ENCODE data around the gene LRRC36. TPM values are rescaled to one million over a fixed set of nuclear protein-coding genes. Genes with fewer than 3 reads are reported as not detected.
A peak's percentile ranks its signal among the peaks of the same experiment; 100 is the strongest.

Gene LRRC36
- total RNA-seq, 6 experiments from 2014 or later, result not detected

DNA sequence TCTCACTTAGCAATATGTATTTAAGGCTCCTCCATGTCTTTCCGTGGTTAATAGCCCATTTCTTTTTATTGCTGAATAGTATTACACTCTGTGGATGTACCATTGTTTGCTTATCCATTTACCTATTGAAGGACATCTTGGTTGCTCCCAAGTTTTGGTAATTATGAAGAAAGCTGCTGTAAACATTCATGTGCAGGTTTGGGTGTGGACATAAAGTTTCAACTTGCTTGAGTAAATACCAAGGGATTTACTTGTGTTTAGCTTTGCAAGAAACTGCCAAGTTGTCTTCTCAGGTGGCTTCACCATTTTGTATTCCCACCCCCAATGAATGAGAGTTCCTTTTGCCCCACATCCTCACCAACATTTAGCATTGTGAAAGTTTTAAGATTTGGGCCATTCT lies 9.5 kb downstream of the LRRC36 start:
- Histone ChIP-seq H3K4me3 (no peak overlapping the region), H3K27me3 (no peaks in the 10 kb centered on the region), H3K4me1 (no peaks in the 10 kb centered on the region), H3K9me3 (no peaks in the 10 kb centered on the region), H3K36me3 (no peaks in the 10 kb centered on the region), H3K27ac (no peak overlapping the region)
- intact Hi-C loops (cut with DNase I), result no loop called here
- TF ChIP-seq, protein P1, sequence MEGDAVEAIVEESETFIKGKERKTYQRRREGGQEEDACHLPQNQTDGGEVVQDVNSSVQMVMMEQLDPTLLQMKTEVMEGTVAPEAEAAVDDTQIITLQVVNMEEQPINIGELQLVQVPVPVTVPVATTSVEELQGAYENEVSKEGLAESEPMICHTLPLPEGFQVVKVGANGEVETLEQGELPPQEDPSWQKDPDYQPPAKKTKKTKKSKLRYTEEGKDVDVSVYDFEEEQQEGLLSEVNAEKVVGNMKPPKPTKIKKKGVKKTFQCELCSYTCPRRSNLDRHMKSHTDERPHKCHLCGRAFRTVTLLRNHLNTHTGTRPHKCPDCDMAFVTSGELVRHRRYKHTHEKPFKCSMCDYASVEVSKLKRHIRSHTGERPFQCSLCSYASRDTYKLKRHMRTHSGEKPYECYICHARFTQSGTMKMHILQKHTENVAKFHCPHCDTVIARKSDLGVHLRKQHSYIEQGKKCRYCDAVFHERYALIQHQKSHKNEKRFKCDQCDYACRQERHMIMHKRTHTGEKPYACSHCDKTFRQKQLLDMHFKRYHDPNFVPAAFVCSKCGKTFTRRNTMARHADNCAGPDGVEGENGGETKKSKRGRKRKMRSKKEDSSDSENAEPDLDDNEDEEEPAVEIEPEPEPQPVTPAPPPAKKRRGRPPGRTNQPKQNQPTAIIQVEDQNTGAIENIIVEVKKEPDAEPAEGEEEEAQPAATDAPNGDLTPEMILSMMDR (IDR thresholded peaks at IDR 0.05), result no peak
- TF ChIP-seq POLR2A (IDR thresholded peaks at IDR 0.05), result no peak
- 56% methylated on average over 1 of the region's 1 CpG for WGBS (ENCODE audit: insufficient coverage, low coverage, low lambda C conversion rate, missing lambda C conversion rate)
- ATAC-seq (no peak), DNase-seq (no peak)

DNA sequence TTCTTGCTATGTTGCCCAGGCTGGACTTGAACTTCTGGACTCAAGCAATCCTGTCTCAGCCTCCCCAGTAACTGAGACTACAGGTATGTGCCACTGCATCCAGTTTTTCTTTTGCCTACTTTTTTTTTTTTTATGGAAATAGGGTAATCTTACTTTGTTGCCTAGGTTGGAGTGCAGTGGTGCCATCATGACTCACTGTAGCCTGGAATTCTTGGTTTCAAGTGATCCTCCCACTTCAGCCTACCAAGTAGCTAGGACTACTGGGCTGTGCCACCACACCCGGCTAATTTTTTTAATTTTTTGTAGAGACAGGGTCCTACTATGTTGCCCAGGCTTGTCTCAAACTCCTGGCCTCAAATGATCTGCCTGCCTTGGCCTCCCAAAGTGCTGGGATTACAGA lies 10.0 kb downstream of the LRRC36 start:
- no peak overlapping the region for H3K4me3 ChIP-seq
- H3K36me3 ChIP-seq, result no peaks in the 10 kb centered on the region
- no peaks in the 10 kb centered on the region for H3K4me1 ChIP-seq
- intact Hi-C loops (cut with DNase I), result no loop called here
- H3K9me3 ChIP-seq, result no peaks in the 10 kb centered on the region
- no peak overlapping the region for H3K27ac ChIP-seq
- ATAC-seq (no peak), DNase-seq (no peak)
- TF ChIP-seq, protein P1 (IDR thresholded peaks at IDR 0.05), result no peak
- no peak for TF ChIP-seq POLR2A (IDR thresholded peaks at IDR 0.05)
- 80% methylated on average over 1 of the region's 1 CpG for WGBS (ENCODE audit: insufficient coverage, low coverage, low lambda C conversion rate, missing lambda C conversion rate)
- no peaks in the 10 kb centered on the region for H3K27me3 ChIP-seq

DNA sequence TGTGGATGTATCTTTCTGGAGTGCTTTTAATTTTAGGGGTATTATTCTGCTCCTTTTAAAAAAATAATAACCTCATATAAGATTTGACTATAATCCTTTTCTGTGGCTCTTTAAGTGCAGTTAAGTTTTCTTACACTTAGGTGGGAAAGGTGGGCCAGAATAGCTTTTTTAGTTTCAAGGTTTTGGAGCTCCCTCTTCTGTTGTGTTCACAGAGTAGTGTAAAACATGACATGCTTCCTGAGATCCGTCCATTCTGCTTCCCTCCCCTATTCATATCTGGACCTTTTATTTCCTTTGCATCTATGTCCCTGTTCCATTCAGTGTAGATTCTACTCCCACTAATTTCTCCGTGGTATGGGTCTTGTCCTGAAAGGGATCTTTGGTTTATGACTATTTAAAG lies 12.8 kb downstream of the LRRC36 start:
- no peaks in the 10 kb centered on the region for H3K9me3 ChIP-seq
- no peaks in the 10 kb centered on the region for H3K4me1 ChIP-seq
- no peak overlapping the region for H3K4me3 ChIP-seq
- no peaks in the 10 kb centered on the region for H3K27me3 ChIP-seq
- H3K36me3 ChIP-seq, result no peaks in the 10 kb centered on the region
- no peak for TF ChIP-seq POLR2A (IDR thresholded peaks at IDR 0.05)
- TF ChIP-seq, protein P1 (IDR thresholded peaks at IDR 0.05), result peak in 1 of 4 donors; percentile 8
- ATAC-seq (no peak), DNase-seq (no peak)
- intact Hi-C loops (cut with DNase I), result no loop called here
- WGBS (ENCODE audit: insufficient coverage, low coverage, low lambda C conversion rate, missing lambda C conversion rate), result 47% methylated on average over 2 of the region's 2 CpGs
- H3K27ac ChIP-seq, result no peak overlapping the region

DNA sequence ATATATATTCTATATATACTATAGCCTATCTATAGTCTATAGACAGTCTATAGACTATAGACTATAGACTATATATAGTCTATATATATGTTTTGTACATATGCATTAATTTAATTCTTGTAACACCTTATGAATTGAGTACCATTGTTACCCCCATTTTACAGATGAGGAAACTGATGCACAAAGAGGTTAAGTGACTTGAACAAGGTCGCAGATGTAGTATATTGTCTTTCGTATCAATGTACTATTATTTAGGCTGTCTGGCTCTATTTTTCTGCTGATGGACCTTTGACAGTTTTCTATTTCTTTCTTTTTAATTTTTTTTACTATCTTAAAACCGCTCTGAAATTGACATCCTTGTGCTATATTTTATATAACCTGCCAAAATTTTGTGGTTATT lies 14.6 kb downstream of the LRRC36 start:
- Histone ChIP-seq H3K27ac (no peak overlapping the region), H3K4me3 (no peak overlapping the region), H3K36me3 (no peaks in the 10 kb centered on the region), H3K4me1 (peaks cover 0 to 6% (median 0%) of the 10 kb centered on the region in 4 donors), H3K27me3 (no peaks in the 10 kb centered on the region), H3K9me3 (no peaks in the 10 kb centered on the region)
- TF ChIP-seq, protein P1 (IDR thresholded peaks at IDR 0.05), result no peak
- TF ChIP-seq POLR2A (IDR thresholded peaks at IDR 0.05), result no peak
- DNase-seq, result no peak
- ATAC-seq, result no peak
- 90% methylated on average over 3 of the region's 3 CpGs for WGBS (ENCODE audit: insufficient coverage, low coverage, low lambda C conversion rate, missing lambda C conversion rate)
- intact Hi-C loops (cut with DNase I), result no loop called here

DNA sequence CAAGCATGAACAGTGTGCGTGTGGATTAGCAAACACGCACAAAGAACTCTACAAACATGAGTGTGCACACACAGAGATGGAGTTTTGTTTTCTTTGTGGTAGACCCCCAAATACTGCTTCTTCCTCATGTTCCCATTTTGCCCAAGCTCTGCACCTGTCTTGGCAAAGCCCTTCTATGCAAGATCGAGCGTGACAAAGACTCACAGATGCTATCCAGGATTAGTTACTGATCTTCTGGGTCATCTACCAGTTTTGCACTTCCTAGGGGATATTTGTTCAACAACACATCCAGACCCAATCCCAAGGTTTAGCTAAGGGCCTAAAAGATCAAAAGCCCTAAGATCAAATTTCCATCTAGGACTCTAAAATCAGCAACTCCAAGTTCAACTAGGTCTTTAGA lies 16.0 kb downstream of the LRRC36 start:
- no peak overlapping the region for H3K4me3 ChIP-seq

More for the DNA sequence above, 16.0 kb downstream of the LRRC36 start:
- 83% methylated on average over 2 of the region's 4 CpGs for WGBS (ENCODE audit: insufficient coverage, low coverage, low lambda C conversion rate, missing lambda C conversion rate)
- no peaks in the 10 kb centered on the region for H3K36me3 ChIP-seq
- peaks cover 0 to 11% (median 0%) of the 10 kb centered on the region in 4 donors for H3K4me1 ChIP-seq
- intact Hi-C loops (cut with DNase I), result no loop called here
- no peaks in the 10 kb centered on the region for H3K9me3 ChIP-seq
- ATAC-seq (no peak), DNase-seq (no peak)
- no peaks in the 10 kb centered on the region for H3K27me3 ChIP-seq
- TF ChIP-seq POLR2A (IDR thresholded peaks at IDR 0.05), result no peak
- TF ChIP-seq, protein P1 (IDR thresholded peaks at IDR 0.05), result no peak
- H3K27ac ChIP-seq, result no peak overlapping the region

All from right lobe of liver (tissue), 6 donors.